Measurements from ENCODE around the gene SMIM1.

GRCh38 chr1:3767328-3767925 is 5.1 kb upstream of the SMIM1 start:
- TF ChIP-seq, protein P1, sequence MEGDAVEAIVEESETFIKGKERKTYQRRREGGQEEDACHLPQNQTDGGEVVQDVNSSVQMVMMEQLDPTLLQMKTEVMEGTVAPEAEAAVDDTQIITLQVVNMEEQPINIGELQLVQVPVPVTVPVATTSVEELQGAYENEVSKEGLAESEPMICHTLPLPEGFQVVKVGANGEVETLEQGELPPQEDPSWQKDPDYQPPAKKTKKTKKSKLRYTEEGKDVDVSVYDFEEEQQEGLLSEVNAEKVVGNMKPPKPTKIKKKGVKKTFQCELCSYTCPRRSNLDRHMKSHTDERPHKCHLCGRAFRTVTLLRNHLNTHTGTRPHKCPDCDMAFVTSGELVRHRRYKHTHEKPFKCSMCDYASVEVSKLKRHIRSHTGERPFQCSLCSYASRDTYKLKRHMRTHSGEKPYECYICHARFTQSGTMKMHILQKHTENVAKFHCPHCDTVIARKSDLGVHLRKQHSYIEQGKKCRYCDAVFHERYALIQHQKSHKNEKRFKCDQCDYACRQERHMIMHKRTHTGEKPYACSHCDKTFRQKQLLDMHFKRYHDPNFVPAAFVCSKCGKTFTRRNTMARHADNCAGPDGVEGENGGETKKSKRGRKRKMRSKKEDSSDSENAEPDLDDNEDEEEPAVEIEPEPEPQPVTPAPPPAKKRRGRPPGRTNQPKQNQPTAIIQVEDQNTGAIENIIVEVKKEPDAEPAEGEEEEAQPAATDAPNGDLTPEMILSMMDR (IDR thresholded peaks at IDR 0.05), result no peak
- TF ChIP-seq POLR2AphosphoS5 (IDR thresholded peaks at IDR 0.05) (no peak), POLR2A (IDR thresholded peaks at IDR 0.05) (no peak)

All from gastroesophageal sphincter (tissue), 3 donors.